Measurements from ENCODE around the gene CAMK4. TPM values are rescaled to one million over a fixed set of nuclear protein-coding genes. Genes with fewer than 3 reads are reported as not detected.
"Not testable (repeated sequence)": the region's sequence is repeated elsewhere in the genome, so short reads cannot be mapped to it uniquely, and the experiment has no call there.

Gene CAMK4
- total RNA-seq, 1 donor from 2014 or later, result 49.5 TPM

- H3K4me3 Mint-ChIP-seq, result peak overlapping the region; percentile 51
- H3K9me3 Mint-ChIP-seq, result peaks cover 3% of the 10 kb centered on the region
- peak; percentile 65 for DNase-seq
- no peaks in the 10 kb centered on the region for H3K27me3 Mint-ChIP-seq
- H3K4me1 Mint-ChIP-seq, result peaks cover 62% of the 10 kb centered on the region
- peaks cover 32% of the 10 kb centered on the region for H3K36me3 Mint-ChIP-seq (ENCODE audit: low read depth)
- intact Hi-C loops (cut with micrococcal nuclease), result no loop called here
- H3K27ac Mint-ChIP-seq, result peak overlapping the region; percentile 65
Measured at GRCh38 chr5:111252799-111253545, 28.8 kb downstream of the CAMK4 start.

GRCh38 chr5:111254613-111255012 lies 30.4 kb downstream of the CAMK4 start:
- peak overlapping the region; percentile 39 for H3K4me3 Mint-ChIP-seq
- DNase-seq, result peak; percentile 90
- H3K27me3 Mint-ChIP-seq, result no peaks in the 10 kb centered on the region
- peaks cover 61% of the 10 kb centered on the region for H3K4me1 Mint-ChIP-seq
- H3K9me3 Mint-ChIP-seq, result peaks cover 3% of the 10 kb centered on the region
- intact Hi-C loops (cut with micrococcal nuclease), result loop anchor here (1.0 to 2.0 kb wide), 9 partner anchors 8 to 258 kb away; partner anchors contain the start of genes STARD4 and WDR36
- peaks cover 39% of the 10 kb centered on the region for H3K36me3 Mint-ChIP-seq (ENCODE audit: low read depth)
- peak overlapping the region; percentile 91 for H3K27ac Mint-ChIP-seq

GRCh38 chr5:111255169-111255568 lies 31.0 kb downstream of the CAMK4 start:
- Mint-ChIP-seq H3K36me3 (ENCODE audit: low read depth) (peaks cover 39% of the 10 kb centered on the region), H3K4me3 (peak overlapping the region; percentile 39), H3K27me3 (no peaks in the 10 kb centered on the region), H3K27ac (peak overlapping the region; percentile 91), H3K4me1 (peaks cover 59% of the 10 kb centered on the region), H3K9me3 (peaks cover 3% of the 10 kb centered on the region)
- intact Hi-C loops (cut with micrococcal nuclease), result loop anchor here (2.0 kb wide), 3 partner anchors 16 to 258 kb away; partner anchors contain the start of gene STARD4
- no peak for DNase-seq

GRCh38 chr5:111256128-111256527 lies 31.9 kb downstream of the CAMK4 start:
- Mint-ChIP-seq H3K4me1 (peaks cover 50% of the 10 kb centered on the region), H3K27ac (peak overlapping the region; percentile 91), H3K27me3 (no peaks in the 10 kb centered on the region), H3K4me3 (peak overlapping the region; percentile 14), H3K36me3 (ENCODE audit: low read depth) (peaks cover 32% of the 10 kb centered on the region), H3K9me3 (peaks cover 3% of the 10 kb centered on the region)
- DNase-seq, result no peak
- intact Hi-C loops (cut with micrococcal nuclease), result no loop called here

- DNase-seq; H3K27me3 Mint-ChIP-seq; H3K9me3 Mint-ChIP-seq; intact Hi-C loops (cut with micrococcal nuclease); H3K4me3 Mint-ChIP-seq; H3K27ac Mint-ChIP-seq: not testable (repeated sequence)
- Mint-ChIP-seq H3K4me1 (peaks cover 38% of the 10 kb centered on the region), H3K36me3 (ENCODE audit: low read depth) (peaks cover 29% of the 10 kb centered on the region)
Measured at GRCh38 chr5:111257610-111258009, 33.4 kb downstream of the CAMK4 start.

- intact Hi-C loops (cut with micrococcal nuclease), result no loop called here
- H3K4me1 Mint-ChIP-seq, result peaks cover 35% of the 10 kb centered on the region
- no peak overlapping the region for H3K27ac Mint-ChIP-seq
Measured at GRCh38 chr5:111259636-111260035, 35.5 kb downstream of the CAMK4 start.

GRCh38 chr5:111261610-111262009 lies 37.4 kb downstream of the CAMK4 start:
- intact Hi-C loops (cut with micrococcal nuclease), result no loop called here
- Mint-ChIP-seq H3K4me3 (no peak overlapping the region), H3K27me3 (no peaks in the 10 kb centered on the region), H3K4me1 (peaks cover 33% of the 10 kb centered on the region), H3K36me3 (ENCODE audit: low read depth) (peaks cover 59% of the 10 kb centered on the region), H3K9me3 (peaks cover 16% of the 10 kb centered on the region), H3K27ac (no peak overlapping the region)
- DNase-seq, result peak; percentile 50

More at GRCh38 chr5:111259636-111260035, 35.5 kb downstream of the CAMK4 start:
- H3K36me3 Mint-ChIP-seq (ENCODE audit: low read depth), result peaks cover 45% of the 10 kb centered on the region
- DNase-seq, result no peak
- no peak overlapping the region for H3K4me3 Mint-ChIP-seq
- no peaks in the 10 kb centered on the region for H3K27me3 Mint-ChIP-seq
- H3K9me3 Mint-ChIP-seq, result peaks cover 11% of the 10 kb centered on the region

- Mint-ChIP-seq H3K27me3 (no peaks in the 10 kb centered on the region), H3K36me3 (ENCODE audit: low read depth) (peaks cover 57% of the 10 kb centered on the region), H3K4me1 (peaks cover 29% of the 10 kb centered on the region), H3K4me3 (no peak overlapping the region), H3K27ac (no peak overlapping the region), H3K9me3 (peaks cover 20% of the 10 kb centered on the region)
- no peak for DNase-seq
- intact Hi-C loops (cut with micrococcal nuclease), result no loop called here
Measured at GRCh38 chr5:111262153-111262552, 38.0 kb downstream of the CAMK4 start.

- H3K4me1 Mint-ChIP-seq, result peaks cover 29% of the 10 kb centered on the region
- no peak overlapping the region for H3K4me3 Mint-ChIP-seq
- peaks cover 53% of the 10 kb centered on the region for H3K36me3 Mint-ChIP-seq (ENCODE audit: low read depth)
- peaks cover 17% of the 10 kb centered on the region for H3K9me3 Mint-ChIP-seq
- no peak overlapping the region for H3K27ac Mint-ChIP-seq
- H3K27me3 Mint-ChIP-seq, result no peaks in the 10 kb centered on the region
- intact Hi-C loops (cut with micrococcal nuclease), result no loop called here
- DNase-seq, result no peak
Measured at GRCh38 chr5:111262815-111263214, 38.6 kb downstream of the CAMK4 start.

GRCh38 chr5:111266491-111266890 lies 42.3 kb downstream of the CAMK4 start:
- Mint-ChIP-seq H3K4me3 (no peak overlapping the region), H3K36me3 (ENCODE audit: low read depth) (peaks cover 74% of the 10 kb centered on the region), H3K27ac (no peak overlapping the region), H3K27me3 (no peaks in the 10 kb centered on the region), H3K4me1 (peaks cover 26% of the 10 kb centered on the region), H3K9me3 (peaks cover 34% of the 10 kb centered on the region)
- intact Hi-C loops (cut with micrococcal nuclease), result no loop called here
- DNase-seq, result no peak

GRCh38 chr5:111268300-111268699 lies 44.1 kb downstream of the CAMK4 start:
- Mint-ChIP-seq H3K27me3 (no peaks in the 10 kb centered on the region), H3K4me1 (peaks cover 29% of the 10 kb centered on the region), H3K36me3 (ENCODE audit: low read depth) (peaks cover 73% of the 10 kb centered on the region), H3K4me3 (no peak overlapping the region), H3K27ac (no peak overlapping the region), H3K9me3 (peaks cover 34% of the 10 kb centered on the region)
- intact Hi-C loops (cut with micrococcal nuclease), result no loop called here
- DNase-seq, result no peak

GRCh38 chr5:111271885-111272284 lies 47.7 kb downstream of the CAMK4 start:
- peaks cover 19% of the 10 kb centered on the region for H3K9me3 Mint-ChIP-seq
- H3K27me3 Mint-ChIP-seq, result no peaks in the 10 kb centered on the region
- peak overlapping the region; percentile 42 for H3K27ac Mint-ChIP-seq
- H3K4me1 Mint-ChIP-seq, result peaks cover 20% of the 10 kb centered on the region
- no peak for DNase-seq
- intact Hi-C loops (cut with micrococcal nuclease), result loop anchor here (2.0 to 10.0 kb wide), 2 partner anchors 17 to 517 kb away; no protein-coding TSS in a partner anchor
- peaks cover 40% of the 10 kb centered on the region for H3K36me3 Mint-ChIP-seq (ENCODE audit: low read depth)
- H3K4me3 Mint-ChIP-seq, result no peak overlapping the region

GRCh38 chr5:111277061-111277460 lies 52.9 kb downstream of the CAMK4 start:
- DNase-seq, result no peak
- intact Hi-C loops (cut with micrococcal nuclease), result loop anchor here (10.0 kb wide), 1 partner anchor 522 kb away; no protein-coding TSS in a partner anchor
- Mint-ChIP-seq H3K4me3 (no peak overlapping the region), H3K27ac (no peak overlapping the region), H3K27me3 (no peaks in the 10 kb centered on the region), H3K4me1 (peaks cover 27% of the 10 kb centered on the region), H3K9me3 (no peaks in the 10 kb centered on the region), H3K36me3 (ENCODE audit: low read depth) (peaks cover under 1% of the 10 kb centered on the region)

- Mint-ChIP-seq H3K4me1 (peaks cover 24% of the 10 kb centered on the region), H3K27ac (no peak overlapping the region), H3K36me3 (ENCODE audit: low read depth) (no peaks in the 10 kb centered on the region), H3K27me3 (no peaks in the 10 kb centered on the region), H3K9me3 (no peaks in the 10 kb centered on the region), H3K4me3 (no peak overlapping the region)
- intact Hi-C loops (cut with micrococcal nuclease), result loop anchor here (1.0 to 10.0 kb wide), 5 partner anchors 24 to 868 kb away; partner anchors contain the start of gene CAMK4
- peak; percentile 95 for DNase-seq
Measured at GRCh38 chr5:111278858-111279504, 54.8 kb downstream of the CAMK4 start.

All from activated CD4-positive, alpha-beta T cell treated with anti-CD3 and anti-CD28 coated beads, Interleukin-2, amount 10 ng/mL, durations not matched to agents 24 days and 14 days (primary cell).